Lung (tissue), 12 donors: ENCODE measurements around the gene C16orf87. TPM values are rescaled to one million over a fixed set of nuclear protein-coding genes. Genes with fewer than 3 reads are reported as not detected.

Experiments
- ATAC-seq: fragments of 200-7000 bp; cut with Tn5 transposase; one replicate; pipeline ENCODE4 v1.9.1; 2020; ENCODE audit warnings: moderate number of reproducible peaks; ENCODE audit not compliant: insufficient read depth, low FRiP score
- DNase-seq, 3 donors: peaks; one replicate each; pipeline ENCODE4 v3.0.0-alpha.2; 2013 to 2017
- H3K27ac ChIP-seq, 2 donors: one replicate each; pipeline ENCODE4 v1.5.1; 2013; ENCODE audit warnings: mild to moderate bottlenecking in 2 of 2, moderate library complexity in 2 of 2, control low read depth in 1 of 2, inconsistent platforms in 1 of 2, low read depth in 1 of 2, low read length in 1 of 2
- H3K27me3 ChIP-seq, 3 donors: one replicate each; pipeline ENCODE4 v1.5.1; 2013; ENCODE audit warnings: low read length in 2 of 3; ENCODE audit not compliant: control insufficient read depth in 3 of 3, insufficient read depth in 3 of 3
- H3K36me3 ChIP-seq, 4 donors: one replicate each; pipeline ENCODE4 v1.5.1; 2013; ENCODE audit warnings: low read length in 4 of 4, mild to moderate bottlenecking in 1 of 4, moderate library complexity in 1 of 4; ENCODE audit not compliant: control insufficient read depth in 4 of 4, insufficient read depth in 4 of 4
- H3K4me1 ChIP-seq, 5 donors: one replicate each; pipeline ENCODE4 v1.5.1; 2013; ENCODE audit warnings: low read length in 5 of 5, mild to moderate bottlenecking in 2 of 5, moderate library complexity in 1 of 5; ENCODE audit not compliant: control insufficient read depth in 5 of 5, insufficient read depth in 5 of 5
- H3K4me3 ChIP-seq: one replicate; pipeline ENCODE4 v1.5.1; 2013; ENCODE audit warnings: mild to moderate bottlenecking, control low read depth, moderate library complexity
- H3K9ac ChIP-seq, 2 donors: one replicate each; pipeline ENCODE4 v1.5.1; 2013; ENCODE audit warnings: low read length in 2 of 2, control low read depth in 1 of 2; ENCODE audit not compliant: insufficient read depth in 1 of 2
- H3K9me3 ChIP-seq, 4 donors: one replicate each; pipeline ENCODE4 v1.5.1; 2013; ENCODE audit warnings: low read length in 3 of 4, mild to moderate bottlenecking in 1 of 4, moderate library complexity in 1 of 4; ENCODE audit not compliant: control insufficient read depth in 4 of 4, insufficient read depth in 3 of 4
- CTCF ChIP-seq: IDR thresholded peaks from 2 replicates; pipeline ENCODE4 v1.5.1; 2012; ENCODE audit warnings: mild to moderate bottlenecking; ENCODE audit errors: control extremely low read depth, extremely low read depth
- WGBS, 2 donors: extraction: QIAGEN DNeasy Blood & Tissue Kit; methylation state at CpG; one replicate each; pipeline ENCODE4 v1.1.7; 2013; 5-methylcytosine and 5-hydroxymethylcytosine counted together
- polyA plus RNA-seq, 2 donors: library from polyadenylated mRNA; stranded (reverse); fragments of 200-250 nt; gene quantifications; one replicate each; pipeline ENCODE4 v1.2.1, GENCODE V29; 2013
- total RNA-seq, 2 donors: library from RNA; depleted of rRNA in 1 of 2; stranded (reverse); fragments of >200 nt in 1 of 2; gene quantifications; one replicate each; pipeline ENCODE4 v1.2.1, GENCODE V29; 2014 to 2021
- donor health status: control.
- donor health status: control.
- donor health status: Bipolar disorder and iron deficiency.
- donor health status: healthy.
- donor health status: DM: yes; HTN: yes; CAD: no.

C16orf87 gene
- total and polyA plus RNA-seq, 4 donors, result 2.8 to 17.2 (median 4.9) TPM

GRCh38 chr16:46782320-46782719, 48.7 kb downstream of the C16orf87 start:
- TF ChIP-seq CTCF, result no peak
- DNase-seq (no peak), ATAC-seq (no peak)
- H3K36me3 ChIP-seq, result no peaks in the 10 kb centered on the region
- H3K27me3 ChIP-seq, result no peaks in the 10 kb centered on the region
- WGBS, 2 donors, result 88 to 91% methylated on average over 2 of the region's 2 CpGs
- H3K9me3 ChIP-seq, result no peaks in the 10 kb centered on the region
- H3K4me3 ChIP-seq, result no peak overlapping the region
- no peaks in the 10 kb centered on the region for H3K4me1 ChIP-seq
- H3K9ac ChIP-seq, result no peak overlapping the region
- H3K27ac ChIP-seq, result no peak overlapping the region

DNA sequence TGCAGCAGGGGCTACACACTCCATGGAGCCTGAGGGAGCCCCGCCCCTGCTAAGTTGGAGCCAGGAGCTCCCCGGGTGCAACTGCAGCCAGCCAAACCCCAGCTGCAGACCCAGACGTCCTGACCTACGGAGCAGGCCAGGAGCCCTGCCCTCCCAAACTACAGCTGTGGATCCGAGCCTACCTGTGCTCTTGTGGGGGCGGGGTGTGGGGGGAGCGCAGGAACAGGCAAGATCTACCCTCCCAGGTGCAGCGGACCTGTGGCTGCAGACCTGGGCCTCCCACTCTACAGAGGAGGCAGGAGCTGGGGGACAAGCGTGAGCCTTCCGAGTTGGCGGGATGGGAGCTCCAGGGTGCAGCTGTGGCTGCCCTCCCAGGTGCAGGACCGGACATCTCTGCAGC, 53.2 kb downstream of the C16orf87 start:
- H3K27me3 ChIP-seq, result no peaks in the 10 kb centered on the region
- H3K9ac ChIP-seq, result no peak overlapping the region
- H3K9me3 ChIP-seq, result no peaks in the 10 kb centered on the region
- H3K27ac ChIP-seq, result no peak overlapping the region
- H3K36me3 ChIP-seq, result no peaks in the 10 kb centered on the region
- H3K4me3 ChIP-seq, result no peak overlapping the region
- no peak for TF ChIP-seq CTCF
- H3K4me1 ChIP-seq, result no peaks in the 10 kb centered on the region
- no peak for DNase-seq
- ATAC-seq, result no peak
- 91 to 93% methylated on average over 12 of the region's 12 CpGs for WGBS, 2 donors

GRCh38 chr16:46775214-46775613, 55.8 kb downstream of the C16orf87 start:
- H3K36me3 ChIP-seq, result no peaks in the 10 kb centered on the region
- DNase-seq, result no peak
- TF ChIP-seq CTCF, result no peak
- no peak overlapping the region for H3K9ac ChIP-seq
- no peaks in the 10 kb centered on the region for H3K4me1 ChIP-seq
- H3K9me3 ChIP-seq, result no peaks in the 10 kb centered on the region
- 93 to 95% methylated on average over 4 of the region's 4 CpGs for WGBS, 2 donors
- no peak overlapping the region for H3K27ac ChIP-seq
- H3K27me3 ChIP-seq, result no peaks in the 10 kb centered on the region
- no peak overlapping the region for H3K4me3 ChIP-seq
- no peak for ATAC-seq

DNA sequence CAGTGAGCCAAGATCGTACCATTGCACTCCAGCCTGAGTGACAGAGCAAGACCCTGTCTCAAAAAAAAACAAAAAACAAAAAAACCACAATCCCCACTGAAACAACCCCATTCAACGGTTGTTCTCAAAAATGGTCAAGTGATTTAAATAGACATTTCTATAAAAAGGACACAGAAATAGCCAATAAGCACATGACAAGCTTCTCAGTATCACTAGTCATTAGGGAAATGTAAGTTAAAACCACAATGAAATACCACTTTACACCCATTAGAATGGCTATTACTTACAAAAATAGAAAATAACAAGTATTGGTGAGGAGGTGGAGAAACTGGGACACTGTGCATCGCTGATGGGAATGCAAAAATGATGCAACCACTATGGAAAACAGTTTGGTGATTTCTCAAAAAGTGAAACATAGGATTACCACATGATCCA, 56.2 kb downstream of the C16orf87 start:
- no peaks in the 10 kb centered on the region for H3K27me3 ChIP-seq
- H3K36me3 ChIP-seq, result no peaks in the 10 kb centered on the region
- no peak overlapping the region for H3K4me3 ChIP-seq
- WGBS, 2 donors, result 68 to 77% methylated on average over 3 of the region's 3 CpGs
- H3K27ac ChIP-seq, result no peak overlapping the region
- TF ChIP-seq CTCF, result no peak
- no peaks in the 10 kb centered on the region for H3K9me3 ChIP-seq
- no peak for ATAC-seq
- no peak overlapping the region for H3K9ac ChIP-seq
- no peak for DNase-seq
- H3K4me1 ChIP-seq, result no peaks in the 10 kb centered on the region
